PC-9 (cell line): ENCODE results near the gene EPM2AIP1.

Source experiments
- CTCF ChIP-seq: fragments of 200-600 bp; sonication (generic); conservative IDR thresholded peaks from 2 replicates; pipeline ENCODE4 v1.6.1; 2017; ENCODE audit warnings: mixed run types, antibody characterized with exemption, mild to moderate bottlenecking, moderate library complexity
- EZH2 ChIP-seq: fragments of 200-600 bp; sonication (generic); IDR thresholded peaks from 2 replicates; pipeline ENCODE4 v1.8.0; 2017; ENCODE audit warnings: antibody characterized with exemption, low read depth

- TF ChIP-seq CTCF (no peak), EZH2 (no peak)
Measured at GRCh38 chr3:36956155-36956554, 36.8 kb downstream of the EPM2AIP1 start.
